DOHH2 (cell line): ENCODE data around the gene TMA7.

ENCODE experiments used
- EZH2phosphoT487 ChIP-seq: fragments of 200-600 bp; sonication (generic); IDR thresholded peaks from 2 replicates; pipeline ENCODE4 v1.6.1; 2017; ENCODE audit warnings: borderline replicate concordance, mild to moderate bottlenecking, antibody characterized with exemption, low read length, moderate library complexity, mixed read lengths
- TF ChIP-seq, protein P1 (sequence below): fragments of 200-600 bp; sonication (generic); IDR thresholded peaks from one replicate; pipeline ENCODE4 v1.5.1; 2014; ENCODE audit warnings: antibody characterized with exemption, mild to moderate bottlenecking, low read depth, low read length; ENCODE audit not compliant: poor library complexity, severe bottlenecking

DNA sequence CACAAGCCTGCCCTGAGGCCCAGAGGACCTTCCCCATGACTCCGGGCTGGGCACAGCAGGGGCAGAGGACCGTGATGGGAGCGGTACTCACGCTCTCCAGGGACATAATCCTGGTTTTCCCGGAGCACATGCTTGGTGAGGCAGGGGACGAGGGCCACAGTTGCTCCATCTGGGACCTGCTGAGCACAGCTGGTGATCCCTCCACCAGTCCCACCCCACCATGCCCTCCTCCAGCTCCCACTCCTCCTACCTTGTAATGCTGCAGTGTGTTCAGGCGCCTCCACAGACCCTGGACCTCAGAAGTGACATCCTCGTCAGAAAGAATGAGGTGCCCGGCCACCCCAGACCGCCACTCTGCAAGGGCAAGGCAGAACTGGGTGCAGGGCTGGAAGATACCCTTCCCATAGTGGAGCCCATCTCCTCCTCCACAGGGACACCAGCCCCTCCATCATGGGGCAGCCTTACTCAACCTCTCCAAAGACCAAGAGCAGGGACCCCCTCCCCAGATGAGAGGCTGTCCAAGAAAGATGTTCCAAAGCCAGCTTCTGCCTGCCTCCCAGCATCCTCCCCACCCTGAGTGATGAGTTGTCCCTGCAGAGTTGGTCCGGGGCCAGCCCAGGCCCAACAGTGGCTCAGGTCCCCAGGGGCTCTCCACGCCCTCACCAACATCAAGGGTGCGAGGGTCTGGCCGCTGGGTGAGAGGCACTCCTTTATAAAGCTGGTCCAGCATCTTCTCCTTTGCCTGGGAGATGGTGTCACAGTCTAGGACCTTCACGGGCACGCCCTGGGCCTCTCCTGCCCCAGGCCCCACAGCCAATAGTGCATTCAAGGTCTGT is 29.6 kb upstream of the TMA7 start:
- TF ChIP-seq, protein P1, sequence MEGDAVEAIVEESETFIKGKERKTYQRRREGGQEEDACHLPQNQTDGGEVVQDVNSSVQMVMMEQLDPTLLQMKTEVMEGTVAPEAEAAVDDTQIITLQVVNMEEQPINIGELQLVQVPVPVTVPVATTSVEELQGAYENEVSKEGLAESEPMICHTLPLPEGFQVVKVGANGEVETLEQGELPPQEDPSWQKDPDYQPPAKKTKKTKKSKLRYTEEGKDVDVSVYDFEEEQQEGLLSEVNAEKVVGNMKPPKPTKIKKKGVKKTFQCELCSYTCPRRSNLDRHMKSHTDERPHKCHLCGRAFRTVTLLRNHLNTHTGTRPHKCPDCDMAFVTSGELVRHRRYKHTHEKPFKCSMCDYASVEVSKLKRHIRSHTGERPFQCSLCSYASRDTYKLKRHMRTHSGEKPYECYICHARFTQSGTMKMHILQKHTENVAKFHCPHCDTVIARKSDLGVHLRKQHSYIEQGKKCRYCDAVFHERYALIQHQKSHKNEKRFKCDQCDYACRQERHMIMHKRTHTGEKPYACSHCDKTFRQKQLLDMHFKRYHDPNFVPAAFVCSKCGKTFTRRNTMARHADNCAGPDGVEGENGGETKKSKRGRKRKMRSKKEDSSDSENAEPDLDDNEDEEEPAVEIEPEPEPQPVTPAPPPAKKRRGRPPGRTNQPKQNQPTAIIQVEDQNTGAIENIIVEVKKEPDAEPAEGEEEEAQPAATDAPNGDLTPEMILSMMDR: no peak
- no peak for TF ChIP-seq EZH2phosphoT487
